ENCODE results near the gene PTPRCAP.

GRCh38 chr11:67387069-67387468 is 50.4 kb downstream of the PTPRCAP start:
- no peak for TF ChIP-seq EP300 (IDR thresholded peaks at IDR 0.05)
- TF ChIP-seq CTCF (IDR thresholded peaks at IDR 0.05), result no peak
- no peak for TF ChIP-seq POLR2AphosphoS5 (IDR thresholded peaks at IDR 0.05)
- TF ChIP-seq POLR2A (IDR thresholded peaks at IDR 0.05), result no peak
